ENCODE results near the gene BLNK.

DNA sequence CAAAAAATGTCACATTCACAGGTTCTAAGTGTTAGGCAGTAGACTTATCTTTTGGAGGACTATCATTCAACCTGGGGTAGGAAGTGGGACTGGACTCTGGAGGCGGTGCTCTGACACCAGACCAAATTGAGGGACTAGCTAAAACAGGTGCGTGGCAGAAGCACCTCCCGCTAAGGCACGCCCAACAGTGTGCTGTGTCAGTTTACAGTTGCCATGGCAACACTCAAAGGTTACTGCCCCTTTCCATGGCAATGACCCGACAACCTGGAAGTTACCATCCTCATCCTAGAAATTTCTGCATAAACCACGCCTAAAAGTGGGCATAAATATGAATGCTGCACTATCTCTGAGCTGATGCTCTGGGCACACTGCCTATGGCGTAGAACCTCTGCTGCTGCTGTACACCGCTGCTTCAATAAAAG is 14.0 kb upstream of the BLNK start:
- TF ChIP-seq KLF16 (tag by site-specific recombination; IDR thresholded peaks at IDR 0.05) (no peak), KLF9 (tag by site-specific recombination; IDR thresholded peaks at IDR 0.05; ENCODE audit: low read depth) (no peak), OVOL3 (tag by site-specific recombination; IDR thresholded peaks at IDR 0.05) (no peak), ZNF324 (tag by site-specific recombination; IDR thresholded peaks at IDR 0.05) (no peak), ZNF660 (tag by site-specific recombination; IDR thresholded peaks at IDR 0.05) (no peak)
- TF ChIP-seq, protein P1, sequence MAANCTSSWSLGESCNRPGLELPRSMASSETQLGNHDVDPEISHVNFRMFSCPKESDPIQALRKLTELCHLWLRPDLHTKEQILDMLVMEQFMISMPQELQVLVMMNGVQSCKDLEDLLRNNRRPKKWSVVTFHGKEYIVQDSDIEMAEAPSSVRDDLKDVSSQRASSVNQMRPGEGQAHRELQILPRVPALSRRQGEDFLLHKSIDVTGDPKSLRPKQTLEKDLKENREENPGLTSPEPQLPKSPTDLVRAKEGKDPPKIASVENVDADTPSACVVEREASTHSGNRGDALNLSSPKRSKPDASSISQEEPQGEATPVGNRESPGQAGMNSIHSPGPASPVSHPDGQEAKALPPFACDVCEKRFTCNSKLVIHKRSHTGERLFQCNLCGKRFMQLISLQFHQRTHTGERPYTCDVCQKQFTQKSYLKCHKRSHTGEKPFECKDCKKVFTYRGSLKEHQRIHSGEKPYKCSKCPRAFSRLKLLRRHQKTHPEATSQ (tag by site-specific recombination; IDR thresholded peaks at IDR 0.05), result no peak
- TF ChIP-seq, protein P2, sequence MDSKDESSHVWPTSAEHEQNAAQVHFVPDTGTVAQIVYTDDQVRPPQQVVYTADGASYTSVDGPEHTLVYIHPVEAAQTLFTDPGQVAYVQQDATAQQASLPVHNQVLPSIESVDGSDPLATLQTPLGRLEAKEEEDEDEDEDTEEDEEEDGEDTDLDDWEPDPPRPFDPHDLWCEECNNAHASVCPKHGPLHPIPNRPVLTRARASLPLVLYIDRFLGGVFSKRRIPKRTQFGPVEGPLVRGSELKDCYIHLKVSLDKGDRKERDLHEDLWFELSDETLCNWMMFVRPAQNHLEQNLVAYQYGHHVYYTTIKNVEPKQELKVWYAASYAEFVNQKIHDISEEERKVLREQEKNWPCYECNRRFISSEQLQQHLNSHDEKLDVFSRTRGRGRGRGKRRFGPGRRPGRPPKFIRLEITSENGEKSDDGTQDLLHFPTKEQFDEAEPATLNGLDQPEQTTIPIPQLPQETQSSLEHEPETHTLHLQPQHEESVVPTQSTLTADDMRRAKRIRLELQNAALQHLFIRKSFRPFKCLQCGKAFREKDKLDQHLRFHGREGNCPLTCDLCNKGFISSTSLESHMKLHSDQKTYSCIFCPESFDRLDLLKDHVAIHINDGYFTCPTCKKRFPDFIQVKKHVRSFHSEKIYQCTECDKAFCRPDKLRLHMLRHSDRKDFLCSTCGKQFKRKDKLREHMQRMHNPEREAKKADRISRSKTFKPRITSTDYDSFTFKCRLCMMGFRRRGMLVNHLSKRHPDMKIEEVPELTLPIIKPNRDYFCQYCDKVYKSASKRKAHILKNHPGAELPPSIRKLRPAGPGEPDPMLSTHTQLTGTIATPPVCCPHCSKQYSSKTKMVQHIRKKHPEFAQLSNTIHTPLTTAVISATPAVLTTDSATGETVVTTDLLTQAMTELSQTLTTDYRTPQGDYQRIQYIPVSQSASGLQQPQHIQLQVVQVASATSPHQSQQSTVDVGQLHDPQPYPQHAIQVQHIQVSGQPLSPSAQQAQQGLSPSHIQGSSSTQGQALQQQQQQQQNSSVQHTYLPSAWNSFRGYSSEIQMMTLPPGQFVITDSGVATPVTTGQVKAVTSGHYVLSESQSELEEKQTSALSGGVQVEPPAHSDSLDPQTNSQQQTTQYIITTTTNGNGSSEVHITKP (tag by site-specific recombination; IDR thresholded peaks at IDR 0.05), result no peak
- TF ChIP-seq, protein P3, sequence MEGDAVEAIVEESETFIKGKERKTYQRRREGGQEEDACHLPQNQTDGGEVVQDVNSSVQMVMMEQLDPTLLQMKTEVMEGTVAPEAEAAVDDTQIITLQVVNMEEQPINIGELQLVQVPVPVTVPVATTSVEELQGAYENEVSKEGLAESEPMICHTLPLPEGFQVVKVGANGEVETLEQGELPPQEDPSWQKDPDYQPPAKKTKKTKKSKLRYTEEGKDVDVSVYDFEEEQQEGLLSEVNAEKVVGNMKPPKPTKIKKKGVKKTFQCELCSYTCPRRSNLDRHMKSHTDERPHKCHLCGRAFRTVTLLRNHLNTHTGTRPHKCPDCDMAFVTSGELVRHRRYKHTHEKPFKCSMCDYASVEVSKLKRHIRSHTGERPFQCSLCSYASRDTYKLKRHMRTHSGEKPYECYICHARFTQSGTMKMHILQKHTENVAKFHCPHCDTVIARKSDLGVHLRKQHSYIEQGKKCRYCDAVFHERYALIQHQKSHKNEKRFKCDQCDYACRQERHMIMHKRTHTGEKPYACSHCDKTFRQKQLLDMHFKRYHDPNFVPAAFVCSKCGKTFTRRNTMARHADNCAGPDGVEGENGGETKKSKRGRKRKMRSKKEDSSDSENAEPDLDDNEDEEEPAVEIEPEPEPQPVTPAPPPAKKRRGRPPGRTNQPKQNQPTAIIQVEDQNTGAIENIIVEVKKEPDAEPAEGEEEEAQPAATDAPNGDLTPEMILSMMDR (tag by site-specific recombination; IDR thresholded peaks at IDR 0.05), result no peak

All from HEK293 (cell line).